ENCODE results near the gene IL13. TPM values are rescaled to one million over a fixed set of nuclear protein-coding genes. Genes with fewer than 3 reads are reported as not detected.
A peak's percentile ranks its signal among the peaks of the same experiment; 100 is the strongest.

IL13 gene
- total and polyA plus RNA-seq, 10 of the 15 experiments (the other 5 are each of a cell fraction or from before 2014, with no cell fraction given): 0.06 to 0.40 (median 0.11) TPM; not detected in 6

- TF ChIP-seq MLLT1 (IDR thresholded peaks at IDR 0.05) (no peak), JUNB (IDR thresholded peaks at IDR 0.05) (0 out of 2 replicates have a peak, but pooled peaks have one; percentile 26), SREBF2 (IDR thresholded peaks at IDR 0.05; ENCODE audit: low read length) (no peak), CEBPB (IDR thresholded peaks at IDR 0.05; ENCODE audit: borderline replicate concordance in 1 of 2, low read depth in 2 of 2, low read length in 2 of 2) (0 out of 4 replicates have a peak, but pooled peaks of 1 of the 2 experiments have one; percentile 73), ZNF24 (IDR thresholded peaks at IDR 0.05) (no peak), ATF7 (IDR thresholded peaks at IDR 0.05; ENCODE audit: low read depth) (peak; percentile 80), USF2 (IDR thresholded peaks at IDR 0.05; ENCODE audit: borderline replicate concordance, low read depth, low read length) (no peak), PML (IDR thresholded peaks at IDR 0.05; ENCODE audit: low read length) (no peak), BHLHE40 (IDR thresholded peaks at IDR 0.05; ENCODE audit: borderline replicate concordance in 1 of 2, low read depth in 2 of 2, low read length in 1 of 2) (peak; percentile 23 to 25; a peak in 1 of 4 replicates), BCL3 (IDR thresholded peaks at IDR 0.05; ENCODE audit: borderline replicate concordance, insufficient read depth, low read depth, low read length, poor library complexity, severe bottlenecking) (peak; percentile 16), ZNF274 (IDR thresholded peaks at IDR 0.05; ENCODE audit: insufficient read depth, insufficient read length) (no peak), CHD2 (IDR thresholded peaks at IDR 0.05; ENCODE audit: borderline replicate concordance, low read depth, low read length) (0 out of 2 replicates have a peak, but pooled peaks have one; percentile 19), NR2C1 (IDR thresholded peaks at IDR 0.05) (no peak), IRF4 (IDR thresholded peaks at IDR 0.05; ENCODE audit: low read depth, low read length) (peak; percentile 65; the same call in 1 of the 2 replicates), CREM (IDR thresholded peaks at IDR 0.05; ENCODE audit: low read depth) (peak; percentile 79; the same call in 1 of the 2 replicates), ATF2 (IDR thresholded peaks at IDR 0.05; ENCODE audit: low read length) (peak; percentile 59; the same call in 1 of the 2 replicates), MTA2 (IDR thresholded peaks at IDR 0.05; ENCODE audit: low read depth) (peak; percentile 71), JUND (IDR thresholded peaks at IDR 0.05; ENCODE audit: low read depth, low read length) (no peak), CHD4 (IDR thresholded peaks at IDR 0.05) (no peak), MYC (IDR thresholded peaks at IDR 0.05; ENCODE audit: insufficient read depth, insufficient read length, insufficient replicate concordance, low read length, severe bottlenecking) (no peak), IRF5 (IDR thresholded peaks at IDR 0.05; ENCODE audit: borderline replicate concordance) (no peak)
Observed at GRCh38 chr5:132641241-132641723, 16.7 kb upstream of the IL13 start (continued).

Data from GM12878 (cell line).